ENCODE results near the gene FHIT.

DNA sequence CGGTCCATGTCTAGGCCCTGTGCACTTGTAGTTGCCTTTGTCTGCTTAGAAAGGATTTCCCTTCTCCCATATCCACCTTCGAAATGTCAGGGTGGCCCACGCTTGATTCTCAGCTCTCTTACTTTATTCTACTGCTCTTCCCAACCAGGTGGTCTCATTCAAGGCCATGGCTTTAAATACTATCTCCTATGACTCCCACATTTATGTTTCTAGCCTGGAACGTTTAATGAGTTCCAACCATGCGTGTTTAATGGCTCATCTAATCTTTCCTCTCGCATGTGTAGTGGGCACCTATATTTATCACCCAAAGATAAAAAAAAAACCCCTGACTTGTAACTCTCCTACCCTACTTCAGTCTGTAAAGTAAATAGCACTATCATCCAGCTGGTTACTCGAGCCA is 1474.2 kb downstream of the FHIT start:
- TF ChIP-seq, protein P1, sequence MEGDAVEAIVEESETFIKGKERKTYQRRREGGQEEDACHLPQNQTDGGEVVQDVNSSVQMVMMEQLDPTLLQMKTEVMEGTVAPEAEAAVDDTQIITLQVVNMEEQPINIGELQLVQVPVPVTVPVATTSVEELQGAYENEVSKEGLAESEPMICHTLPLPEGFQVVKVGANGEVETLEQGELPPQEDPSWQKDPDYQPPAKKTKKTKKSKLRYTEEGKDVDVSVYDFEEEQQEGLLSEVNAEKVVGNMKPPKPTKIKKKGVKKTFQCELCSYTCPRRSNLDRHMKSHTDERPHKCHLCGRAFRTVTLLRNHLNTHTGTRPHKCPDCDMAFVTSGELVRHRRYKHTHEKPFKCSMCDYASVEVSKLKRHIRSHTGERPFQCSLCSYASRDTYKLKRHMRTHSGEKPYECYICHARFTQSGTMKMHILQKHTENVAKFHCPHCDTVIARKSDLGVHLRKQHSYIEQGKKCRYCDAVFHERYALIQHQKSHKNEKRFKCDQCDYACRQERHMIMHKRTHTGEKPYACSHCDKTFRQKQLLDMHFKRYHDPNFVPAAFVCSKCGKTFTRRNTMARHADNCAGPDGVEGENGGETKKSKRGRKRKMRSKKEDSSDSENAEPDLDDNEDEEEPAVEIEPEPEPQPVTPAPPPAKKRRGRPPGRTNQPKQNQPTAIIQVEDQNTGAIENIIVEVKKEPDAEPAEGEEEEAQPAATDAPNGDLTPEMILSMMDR (IDR thresholded peaks at IDR 0.05; ENCODE audit: low read depth, low read length, poor library complexity, severe bottlenecking) = no peak
- no peak for TF ChIP-seq EZH2phosphoT487 (IDR thresholded peaks at IDR 0.05; ENCODE audit: borderline replicate concordance, low read length)
